GM18870 (cell line): ENCODE results near the gene KRT27.

ENCODE experiments used
- ATAC-seq: cut with Tn5 transposase; IDR thresholded peaks from one replicate; pipeline ENCODE4 v1.9.1; 2021; ENCODE audit warnings: moderate library complexity; ENCODE audit not compliant: unreplicated experiment

The KRT27 gene

DNA sequence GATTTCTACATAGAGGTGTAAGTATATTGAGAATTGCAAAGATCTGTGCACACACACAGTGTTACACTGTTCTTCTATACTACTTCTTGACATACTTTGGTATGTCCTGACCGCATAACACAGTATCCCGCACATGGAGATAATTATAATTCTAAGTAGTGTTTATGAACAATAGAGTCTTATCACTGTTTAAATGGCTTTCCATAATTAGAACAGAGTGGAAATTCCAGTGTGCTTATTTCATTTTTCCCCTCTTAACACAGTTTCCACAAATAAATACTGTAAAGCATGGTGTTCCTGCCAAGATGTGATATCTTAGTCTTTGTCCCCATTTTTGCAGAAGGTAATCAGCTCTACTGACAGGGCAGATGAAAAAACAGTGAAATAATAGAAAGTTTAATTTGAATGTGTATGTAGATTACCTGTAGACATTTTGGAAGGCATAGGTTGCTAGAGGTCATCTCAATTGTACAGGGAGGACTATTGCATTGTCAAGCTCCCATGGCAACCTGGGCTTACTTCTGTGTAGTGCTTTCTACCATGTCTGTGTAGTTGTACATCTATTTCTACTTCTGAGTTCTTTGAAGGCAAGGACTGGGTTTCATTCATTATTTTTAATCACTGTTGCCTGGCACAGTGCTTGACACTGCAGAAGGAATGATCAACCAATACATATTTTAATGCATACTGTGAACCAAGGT is 27.5 kb upstream of the KRT27 start:
- ATAC-seq = no peak

DNA sequence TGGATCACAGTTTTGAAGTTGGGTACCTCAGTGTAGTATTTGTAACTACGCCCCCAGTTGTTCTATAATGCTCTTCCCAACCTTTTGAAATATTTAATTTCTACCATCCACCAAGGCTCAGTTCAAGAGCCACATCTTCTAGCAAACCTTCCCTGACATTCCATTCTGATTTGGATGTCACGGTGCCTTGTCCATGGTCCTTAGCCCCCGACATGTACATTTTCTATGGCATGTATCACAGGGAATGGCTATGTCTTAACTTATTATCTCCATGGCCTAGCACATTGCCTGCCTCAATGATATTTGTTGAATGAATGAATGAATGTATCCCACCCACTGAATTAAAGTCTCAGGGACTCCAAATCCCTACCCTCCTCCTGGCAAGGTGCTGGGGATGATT is 23.8 kb upstream of the KRT27 start:
- ATAC-seq = no peak

- ATAC-seq = no peak
Observed at GRCh38 chr17:40803617-40804082, 21.3 kb upstream of the KRT27 start.

GRCh38 chr17:40801157-40801556 is 18.8 kb upstream of the KRT27 start:
- no peak for ATAC-seq

GRCh38 chr17:40800381-40800780 is 18.0 kb upstream of the KRT27 start:
- ATAC-seq = no peak

GRCh38 chr17:40799859-40800258 is 17.5 kb upstream of the KRT27 start, which contains the start of gene KRT28:
Gene KRT28, minus strand, starts transcription at chr17:40799959. Its CDS starts 66 bp downstream, at chr17:40799893.
- no peak for ATAC-seq

DNA sequence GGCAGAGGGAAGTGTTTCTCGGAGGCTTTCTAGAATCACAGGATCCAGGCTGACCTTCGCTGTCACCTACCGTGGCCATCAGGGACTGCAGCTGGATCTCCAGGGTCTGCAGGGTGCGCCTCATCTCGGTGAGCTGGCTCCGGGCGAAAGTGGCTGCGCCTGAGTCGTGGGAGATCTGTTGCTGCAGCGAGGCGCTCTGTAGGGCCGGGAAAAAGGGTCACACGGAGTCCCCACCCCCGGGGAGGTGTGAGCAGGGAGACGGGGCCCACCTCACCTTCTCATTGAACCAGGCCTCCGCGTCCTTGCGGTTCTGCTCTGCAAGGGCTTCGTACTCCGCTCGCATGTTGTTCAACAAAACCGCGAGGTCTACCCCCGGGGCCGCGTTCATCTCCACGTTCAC is 14.5 kb upstream of the KRT27 start:
- ATAC-seq = no peak

GRCh38 chr17:40795019-40795667 is 12.8 kb upstream of the KRT27 start:
- no peak for ATAC-seq

GRCh38 chr17:40794466-40794865 is 12.1 kb upstream of the KRT27 start:
- no peak for ATAC-seq

DNA sequence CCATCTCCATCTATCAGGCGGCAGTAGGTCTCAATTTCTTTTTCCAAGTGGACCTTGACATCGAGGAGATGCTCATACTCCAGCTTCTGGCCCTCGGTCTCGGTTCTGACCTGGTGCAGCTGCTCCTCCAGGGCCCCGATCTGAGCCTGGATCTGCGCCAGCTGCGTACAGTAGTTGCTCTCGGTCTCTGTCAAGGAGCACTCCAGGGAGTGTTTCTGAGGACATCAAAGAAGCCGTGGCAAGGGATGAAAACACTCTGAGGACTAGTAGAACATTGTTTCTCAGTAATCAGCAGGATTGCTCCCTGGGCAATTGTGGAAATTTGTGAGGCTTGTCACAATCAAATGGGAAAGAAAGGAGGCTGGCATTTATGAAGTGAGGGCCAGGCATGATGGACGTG is 11.5 kb upstream of the KRT27 start:
- ATAC-seq = no peak

DNA sequence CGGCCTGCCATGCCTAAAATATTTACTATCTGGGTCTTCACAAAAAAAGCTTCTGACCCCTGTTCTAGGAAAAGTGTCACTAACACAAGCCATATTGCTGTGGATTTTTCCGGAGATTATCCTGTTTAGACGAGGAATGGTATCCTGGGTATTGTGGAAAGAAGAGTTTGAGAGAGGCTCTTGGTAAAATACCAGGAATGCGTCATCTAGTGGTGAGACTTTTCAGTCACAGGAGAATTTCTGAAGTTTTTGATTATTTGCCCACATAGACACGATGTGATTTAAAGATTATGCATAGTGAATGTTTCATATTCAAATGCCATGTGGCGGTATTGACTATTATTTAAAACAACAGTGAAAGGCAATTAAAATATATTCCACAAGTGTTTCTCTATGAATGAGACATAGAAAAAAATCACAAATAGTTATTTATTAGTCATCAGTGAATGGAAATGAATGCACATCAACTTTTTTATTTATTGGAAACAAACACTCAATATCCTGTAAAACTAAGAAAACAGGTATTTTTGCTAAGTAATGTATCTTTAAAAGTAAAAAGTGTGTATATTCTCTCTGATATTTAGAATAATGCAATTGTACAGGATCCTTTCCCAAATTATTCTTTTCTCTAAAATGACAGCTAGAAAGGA is 9.6 kb upstream of the KRT27 start:
- no peak for ATAC-seq

GRCh38 chr17:40791111-40791510 is 8.8 kb upstream of the KRT27 start:
- ATAC-seq = no peak

DNA sequence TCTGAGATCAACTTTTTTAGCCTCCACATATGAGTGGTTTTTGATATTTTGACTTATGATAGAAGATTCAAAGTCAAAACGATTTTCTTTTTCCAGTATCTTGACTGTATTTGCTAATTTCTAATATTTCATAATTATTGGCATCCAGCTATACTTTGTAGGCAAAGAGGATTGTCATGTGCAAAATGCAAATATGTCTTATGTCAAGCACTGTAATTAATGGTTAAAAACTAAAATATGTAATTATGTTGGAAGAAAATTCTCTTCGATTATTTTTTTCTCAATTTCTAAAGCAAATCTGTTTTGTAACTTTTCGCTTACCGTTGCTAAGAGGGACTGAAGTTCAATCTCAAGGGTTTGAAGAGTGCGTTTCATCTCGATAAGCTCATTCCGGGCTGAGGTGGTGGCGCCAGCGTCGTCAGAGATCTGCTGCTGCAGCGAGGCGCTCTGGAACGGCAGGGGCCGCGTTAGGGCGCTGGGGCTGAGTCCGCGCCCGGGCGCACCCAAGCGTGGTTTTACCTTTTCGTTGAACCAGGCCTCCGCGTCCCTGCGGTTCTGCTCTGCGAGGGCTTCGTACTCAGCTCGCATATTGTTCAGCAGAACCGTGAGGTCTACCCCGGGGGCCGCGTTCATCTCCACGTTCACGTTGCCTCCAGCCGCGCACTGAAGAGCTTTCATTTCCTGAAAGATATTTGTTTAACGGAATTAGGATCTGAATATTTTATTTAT is 3.0 kb downstream of the KRT27 start:
- ATAC-seq = no peak

GRCh38 chr17:40778461-40778860 is 3.9 kb downstream of the KRT27 start:
- no peak for ATAC-seq

- ATAC-seq = no peak
Observed at GRCh38 chr17:40777971-40778370, 4.4 kb downstream of the KRT27 start.

DNA sequence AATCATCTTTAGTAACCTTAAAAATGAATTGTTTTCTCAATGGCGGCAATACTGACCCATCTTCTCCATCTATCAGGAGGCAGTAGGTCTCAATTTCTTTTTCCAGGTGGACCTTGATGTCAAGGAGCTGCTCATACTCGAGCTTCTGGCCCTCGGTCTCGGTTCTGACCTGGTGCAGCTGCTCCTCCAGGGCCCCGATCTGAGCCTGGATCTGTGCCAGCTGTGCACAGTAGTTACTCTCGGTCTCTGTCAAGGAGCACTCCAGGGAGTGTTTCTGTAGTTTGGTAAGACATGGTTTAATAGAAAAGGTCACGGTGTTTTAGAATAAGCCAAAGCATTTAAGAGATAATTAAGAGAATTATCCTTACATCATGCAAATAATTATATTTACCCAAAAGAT is 4.9 kb downstream of the KRT27 start:
- no peak for ATAC-seq

DNA sequence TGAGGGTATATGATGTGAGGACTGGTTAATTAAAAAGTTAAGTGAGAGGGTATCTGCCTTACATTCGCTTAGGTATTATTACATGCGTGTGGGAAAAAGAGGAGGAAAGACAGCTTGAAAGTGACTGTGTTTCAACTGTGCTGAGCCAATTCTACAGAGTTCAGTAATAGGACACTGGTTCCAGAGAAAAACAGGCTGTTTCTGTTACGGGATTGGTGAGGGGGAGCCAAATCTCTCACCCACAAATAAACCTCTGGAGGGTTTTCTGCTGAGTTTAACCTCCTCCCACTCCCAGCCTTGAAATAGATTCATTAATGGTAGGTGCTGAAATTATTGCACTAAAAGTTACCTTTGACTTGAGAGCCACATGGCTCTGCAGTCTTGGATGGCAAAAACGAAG is 6.4 kb downstream of the KRT27 start:
- no peak for ATAC-seq

GRCh38 chr17:40772101-40772500 is 10.2 kb downstream of the KRT27 start, which contains the start of gene KRT26:
Gene KRT26, minus strand, starts transcription at chr17:40772201. Its CDS starts 88 bp downstream, at chr17:40772113.
- ATAC-seq = no peak

- ATAC-seq = no peak
Observed at GRCh38 chr17:40765657-40766056, 16.7 kb downstream of the KRT27 start.

- ATAC-seq = no peak
Observed at GRCh38 chr17:40763752-40764151, 18.6 kb downstream of the KRT27 start.
